GM18526 (cell line): ENCODE results near the gene TCERG1L.

Experiments used
- POLR2A ChIP-seq: IDR thresholded peaks from 3 replicates; pipeline ENCODE4 v1.6.1; 2011; ENCODE audit not compliant: insufficient read length; ENCODE audit errors: extremely low read depth

Gene TCERG1L

DNA sequence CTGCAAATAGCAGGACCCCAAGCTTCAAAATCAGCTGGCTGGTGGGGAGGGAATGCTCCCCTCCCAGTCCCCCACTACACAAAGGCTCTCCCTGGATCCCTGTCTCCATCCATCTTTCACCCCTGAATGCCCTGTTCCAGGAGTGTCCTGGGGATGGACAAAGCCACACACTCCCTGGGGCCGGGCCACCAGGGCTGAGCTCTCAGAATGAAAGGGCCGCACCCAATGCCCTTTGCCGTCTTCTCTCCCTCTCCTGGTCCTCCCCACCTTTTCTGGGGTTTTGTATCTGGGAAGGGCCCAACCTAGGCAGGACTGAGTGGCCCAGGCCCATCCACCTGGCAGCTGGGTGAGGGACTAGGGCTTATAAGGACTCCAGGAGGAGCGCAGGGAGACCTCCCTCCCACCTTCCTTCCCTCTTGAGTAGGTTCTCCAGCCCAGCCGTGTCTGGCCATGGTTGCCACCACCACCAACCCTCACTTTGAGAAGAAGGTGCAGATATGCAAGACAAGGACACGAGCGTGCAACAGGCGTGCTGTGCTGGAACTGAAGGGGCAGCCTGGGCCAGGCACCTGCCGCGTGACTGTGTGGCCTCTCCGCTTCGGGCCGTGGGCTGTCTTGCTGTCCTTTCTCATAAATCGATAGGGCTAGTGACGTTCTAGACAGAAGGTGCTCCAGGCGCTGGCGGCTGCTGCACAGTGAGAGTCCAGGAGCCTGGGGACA, 157.1 kb downstream of the TCERG1L start:
- TF ChIP-seq POLR2A, result no peak

DNA sequence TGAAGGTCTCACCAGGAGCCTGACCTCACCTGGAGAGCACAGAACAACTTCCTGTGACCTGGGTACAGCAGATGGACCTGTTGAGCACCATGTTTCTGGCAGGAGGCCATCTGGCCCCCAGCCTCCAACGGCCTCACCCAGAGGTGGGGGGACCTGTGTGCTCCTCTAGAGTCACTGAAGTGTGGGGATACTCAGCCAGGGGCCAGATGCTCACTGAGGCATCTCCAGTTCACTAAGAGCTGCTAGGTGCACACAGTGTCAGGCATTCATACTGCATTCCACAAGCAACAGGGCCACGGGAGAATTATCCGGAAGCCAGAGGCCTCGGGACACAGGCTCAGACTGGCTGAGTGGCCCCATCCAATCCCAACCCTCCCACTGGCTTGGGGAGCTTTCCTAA, 161.4 kb downstream of the TCERG1L start:
- TF ChIP-seq POLR2A, result no peak

- TF ChIP-seq POLR2A, result no peak
Observed at GRCh38 chr10:131149586-131149985, 161.9 kb downstream of the TCERG1L start.

DNA sequence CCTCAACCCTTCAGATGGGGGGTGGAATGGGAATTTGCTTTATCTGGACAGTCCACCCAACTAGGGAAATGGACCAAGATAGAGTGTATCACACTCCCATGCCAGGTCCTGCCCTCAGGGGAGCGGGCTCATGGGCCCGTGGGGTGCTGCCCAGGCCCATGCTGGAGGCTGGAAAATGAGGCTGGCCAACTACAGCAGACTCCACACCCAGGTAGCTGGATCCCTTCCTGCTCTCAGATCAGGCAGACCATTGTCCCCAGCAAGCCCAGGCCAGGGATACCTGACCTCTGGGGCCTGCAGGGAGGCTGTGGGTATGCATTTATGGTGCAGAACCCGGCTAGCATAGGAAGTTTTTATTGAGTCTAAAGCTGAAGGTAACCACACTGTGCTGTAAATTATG, 162.4 kb downstream of the TCERG1L start:
- TF ChIP-seq POLR2A, result no peak

GRCh38 chr10:131148270-131148669, 163.3 kb downstream of the TCERG1L start:
- no peak for TF ChIP-seq POLR2A

- no peak for TF ChIP-seq POLR2A
Observed at GRCh38 chr10:131147301-131147975, 164.1 kb downstream of the TCERG1L start.

- TF ChIP-seq POLR2A, result no peak
Observed at GRCh38 chr10:131146790-131147189, 164.7 kb downstream of the TCERG1L start.

DNA sequence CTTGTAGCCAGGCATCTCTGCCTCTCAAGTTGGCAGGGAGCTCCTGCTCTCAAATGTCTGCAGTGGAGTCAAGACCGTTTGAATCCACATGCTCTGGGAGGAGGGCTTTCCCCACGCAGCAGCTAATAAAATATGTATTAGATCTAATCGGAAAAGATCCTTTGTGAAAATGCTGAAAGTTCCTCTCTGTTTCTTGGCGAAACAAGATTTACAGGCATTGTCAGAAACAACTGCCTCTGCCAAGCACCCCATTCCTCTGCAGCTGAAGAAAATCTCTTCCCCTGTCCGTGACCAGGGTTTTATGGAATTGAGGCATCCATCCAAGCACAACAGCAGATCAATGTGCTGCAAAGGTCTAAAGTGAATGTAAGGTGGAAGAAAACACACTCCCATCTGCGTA, 165.8 kb downstream of the TCERG1L start:
- no peak for TF ChIP-seq POLR2A

GRCh38 chr10:131144711-131145375, 166.7 kb downstream of the TCERG1L start:
- no peak for TF ChIP-seq POLR2A

- TF ChIP-seq POLR2A, result no peak
Observed at GRCh38 chr10:131144196-131144595, 167.3 kb downstream of the TCERG1L start.

- TF ChIP-seq POLR2A, result no peak
Observed at GRCh38 chr10:131143425-131144165, 167.9 kb downstream of the TCERG1L start.

- TF ChIP-seq POLR2A, result no peak
Observed at GRCh38 chr10:131142517-131143380, 168.8 kb downstream of the TCERG1L start.

GRCh38 chr10:131141645-131142516, 169.6 kb downstream of the TCERG1L start:
- no peak for TF ChIP-seq POLR2A

- no peak for TF ChIP-seq POLR2A
Observed at GRCh38 chr10:131141207-131141606, 170.3 kb downstream of the TCERG1L start.
